SK-N-SH treated with all-trans-retinoic acid at 6 μM for 48 hours (cell line): ENCODE results near the gene ACSL6.

Source experiments
- CREB5 ChIP-seq: fragments of 250-450 bp; sonication (Bioruptor Pico); IDR thresholded peaks from 2 replicates; pipeline ENCODE4 v1.5.1; 2020; ENCODE audit warnings: low read depth, mild to moderate bottlenecking, moderate library complexity
- POU6F1 ChIP-seq: fragments of 250-450 bp; sonication (Bioruptor Pico); IDR thresholded peaks from 2 replicates; pipeline ENCODE4 v1.8.0; 2021; ENCODE audit warnings: low read depth, mild to moderate bottlenecking, moderate library complexity, borderline replicate concordance
- PPARA ChIP-seq: fragments of 250-450 bp; sonication (Bioruptor Pico); IDR thresholded peaks from 2 replicates; pipeline ENCODE4 v1.5.0; 2020; ENCODE audit warnings: mild to moderate bottlenecking, borderline replicate concordance
- ZFP3 ChIP-seq: fragments of 250-450 bp; sonication (Bioruptor Pico); IDR thresholded peaks from 2 replicates; pipeline ENCODE4 v1.5.0; 2020; ENCODE audit warnings: mild to moderate bottlenecking, moderate library complexity

GRCh38 chr5:132020568-132021339 is 9.3 kb upstream of the ACSL6 start:
- TF ChIP-seq POU6F1 (CRISPR knock-in tag) (no peak), ZFP3 (CRISPR knock-in tag) (no peak), CREB5 (no peak), PPARA (CRISPR knock-in tag) (no peak)
